Sigmoid colon (tissue), 4 donors: Measurements from ENCODE around the gene GRM4.

ENCODE experiments used
- CTCF ChIP-seq, 4 experiments: fragments of 450-650 bp in 3 of 4; fragments of 200-600 bp in 1 of 4; IDR thresholded peaks; one replicate each; pipeline ENCODE4 v1.5.1; 2016 to 2019; ENCODE audit warnings: antibody characterized with exemption in 4 of 4, mild to moderate bottlenecking in 3 of 4, moderate library complexity in 2 of 4
- POLR2AphosphoS5 ChIP-seq, 4 donors: sonication (generic); formaldehyde crosslinking; IDR thresholded peaks; one replicate each; pipeline ENCODE4 v1.6.1; 2017; ENCODE audit warnings: antibody characterized with exemption in 4 of 4

GRCh38 chr6:33975661-33976436, 170.0 kb downstream of the GRM4 start:
- TF ChIP-seq CTCF (IDR thresholded peaks at IDR 0.05) = no peak
- no peak for TF ChIP-seq POLR2AphosphoS5 (IDR thresholded peaks at IDR 0.05)
